Endothelial cell of umbilical vein (primary cell): ENCODE data around the gene MAP1LC3B2. TPM values are rescaled to one million over a fixed set of nuclear protein-coding genes. Genes with fewer than 3 reads are reported as not detected.

Source experiments
- BruUV-seq: library from RNA; stranded (reverse); fragments of 400-500 nt; replicated peaks from 2 replicates; lab custom pipeline; 2021; lab: Mats Ljungman, UMichigan
- CTCF ChIA-PET: fragments of 300-600, 350-600 bp; sonication (Branson Sonifier 250); formaldehyde crosslinking; loops from one replicate; lab custom pipeline; 2021; ENCODE audit warnings: antibody characterized with exemption, inconsistent platforms; lab: Charles Lee
- POLR2A ChIA-PET: fragments of 300-600, 350-600 bp; sonication (Branson Sonifier 250); formaldehyde crosslinking; loops from one replicate; lab custom pipeline; 2021; ENCODE audit warnings: antibody characterized with exemption, inconsistent platforms; lab: Charles Lee
- DNase-seq: peaks from one replicate; pipeline ENCODE4 v3.0.0-alpha.2; 2011; ENCODE audit warnings: low read depth, low spot score
- FAIRE-seq: peaks from 2 replicates; lab custom pipeline; 2011; peaks lifted over from hg19 to GRCh38; lab: Jason Lieb, UNC
- H2AFZ ChIP-seq: 2 replicates; pipeline ENCODE4 v1.6.0; 2012; ENCODE audit warnings: low read depth, low read length, control low read depth, inconsistent platforms
- H3K27ac ChIP-seq: 2 replicates; pipeline ENCODE4 v1.5.1; 2011; ENCODE audit warnings: low read depth, mild to moderate bottlenecking, control low read depth, low read length, moderate library complexity; ENCODE audit not compliant: insufficient read depth
- H3K27me3 ChIP-seq, 2 experiments: 2 replicates each; pipeline versions ENCODE4 v1.6.0 to v1.6.1; 2011; ENCODE audit warnings: low read length in 2 of 2, mixed read lengths in 1 of 2; ENCODE audit not compliant: control insufficient read depth in 2 of 2, insufficient read depth in 2 of 2
- H3K36me3 ChIP-seq, 2 experiments: 2 replicates in 1 of 2; 3 replicates in 1 of 2; pipeline ENCODE4 v1.5.1; 2011; ENCODE audit warnings: low read length in 2 of 2, mild to moderate bottlenecking in 1 of 2, moderate library complexity in 1 of 2; ENCODE audit not compliant: control insufficient read depth in 2 of 2, insufficient read depth in 2 of 2; ENCODE audit errors: extremely low read depth in 1 of 2
- H3K4me1 ChIP-seq: 3 replicates; pipeline ENCODE4 v1.5.1; 2011; ENCODE audit warnings: mild to moderate bottlenecking, low read length; ENCODE audit not compliant: control insufficient read depth, insufficient read depth; ENCODE audit errors: extremely low read depth
- H3K4me2 ChIP-seq: 2 replicates; pipeline ENCODE4 v1.6.1; 2011; ENCODE audit warnings: low read length, control low read depth, mixed read lengths; ENCODE audit not compliant: insufficient read depth
- H3K4me3 ChIP-seq, 3 experiments: fragments of 200-600 bp in 1 of 3; sonication (generic), shearing (Covaris generic) in 1 of 3; replicated peaks in 1 of 3; 2 replicates each; pipeline ENCODE4 v1.5.1; 2011 to 2016; ENCODE audit warnings: control low read depth in 3 of 3, low read length in 3 of 3, mild to moderate bottlenecking in 2 of 3, inconsistent platforms in 1 of 3, low read depth in 1 of 3, moderate library complexity in 1 of 3; ENCODE audit not compliant: insufficient read depth in 1 of 3
- H3K79me2 ChIP-seq: 2 replicates; pipeline ENCODE4 v1.6.0; 2012; ENCODE audit warnings: low read length, inconsistent platforms; ENCODE audit not compliant: control insufficient read depth, insufficient read depth
- H3K9ac ChIP-seq: replicated peaks from 2 replicates; pipeline ENCODE3; 2011; ENCODE audit warnings: low read length, control low read depth; ENCODE audit not compliant: insufficient read depth; ENCODE audit errors: extremely low read depth
- H3K9me1 ChIP-seq: replicated peaks from 3 replicates; pipeline ENCODE4 v1.6.0; 2011; ENCODE audit warnings: mild to moderate bottlenecking, low read length; ENCODE audit not compliant: control insufficient read depth, insufficient read depth; ENCODE audit errors: extremely low read depth
- H3K9me3 ChIP-seq: replicated peaks from 2 replicates; pipeline ENCODE4 v1.5.1; 2012; ENCODE audit warnings: low read length, inconsistent platforms; ENCODE audit not compliant: control insufficient read depth, insufficient read depth
- H4K20me1 ChIP-seq: replicated peaks from 2 replicates; pipeline ENCODE3; 2011; ENCODE audit warnings: mild to moderate bottlenecking, low read length; ENCODE audit not compliant: control insufficient read depth, insufficient read depth; ENCODE audit errors: extremely low read depth
- CTCF ChIP-seq, 2 donors: IDR thresholded peaks; 1 replicate in 1 of 2; 2 replicates in 1 of 2; pipeline ENCODE4 v1.5.1; 2011; ENCODE audit warnings: low read length in 2 of 2, mild to moderate bottlenecking in 2 of 2, moderate library complexity in 2 of 2, control low read depth in 1 of 2, inconsistent platforms in 1 of 2, low read depth in 1 of 2; ENCODE audit not compliant: insufficient read depth in 1 of 2; ENCODE audit errors: extremely low read depth in 1 of 2
- EZH2 ChIP-seq: IDR thresholded peaks from 2 replicates; pipeline ENCODE4 v1.6.1; 2012; ENCODE audit warnings: borderline replicate concordance, low read depth, mild to moderate bottlenecking, moderate library complexity, low read length, inconsistent platforms; ENCODE audit not compliant: severe bottlenecking
- FOS ChIP-seq: IDR thresholded peaks from 2 replicates; pipeline ENCODE4 v1.6.1; 2011; ENCODE audit warnings: mild to moderate bottlenecking, low read length, moderate library complexity, borderline replicate concordance; ENCODE audit not compliant: insufficient read depth
- GATA2 ChIP-seq: IDR thresholded peaks from 2 replicates; pipeline ENCODE4 v1.7.0; 2011; ENCODE audit warnings: low read depth, mild to moderate bottlenecking, moderate library complexity, mixed read lengths, low read length; ENCODE audit not compliant: insufficient read length, insufficient read depth
- JUN ChIP-seq: IDR thresholded peaks from 2 replicates; pipeline ENCODE4 v1.6.1; 2011; ENCODE audit warnings: borderline replicate concordance, low read depth; ENCODE audit not compliant: insufficient read length, insufficient read depth
- MAX ChIP-seq: IDR thresholded peaks from 2 replicates; pipeline ENCODE4 v1.6.1; 2011; ENCODE audit not compliant: insufficient read depth, insufficient read length
- MYC ChIP-seq: IDR thresholded peaks from one replicate; pipeline ENCODE4 v1.6.1; 2011; ENCODE audit warnings: mild to moderate bottlenecking, low read depth, low read length
- POLR2A ChIP-seq: IDR thresholded peaks from 2 replicates; pipeline ENCODE4 v1.6.1; 2012; ENCODE audit warnings: low read depth, mild to moderate bottlenecking, control low read depth, low read length
- POLR2AphosphoS5 ChIP-seq: IDR thresholded peaks from 2 replicates; pipeline ENCODE4 v1.6.1; 2012; ENCODE audit warnings: low read depth, mild to moderate bottlenecking, control low read depth, low read length, moderate library complexity; ENCODE audit not compliant: insufficient read depth
- dilution Hi-C: fragments of 300-500 bp; cut with MboI; formaldehyde crosslinking; loops from one replicate; pipeline ENCODE4 v1.15.0; 2019; ENCODE audit warnings: low sequenced_read_pairs; ENCODE audit not compliant: extremely low pct_ligation_motif_present
- intact Hi-C: fragments of 100-400 bp; cut with micrococcal nuclease; formaldehyde crosslinking; loops from one replicate; pipeline ENCODE4 v1.10.0; 2022
- polyA plus RNA-seq, 4 experiments: library from polyadenylated mRNA; depleted of rRNA in 3 of 4; stranded (reverse) in 3 of 4; unstranded in 1 of 4; fragments of >200 nt; gene quantifications; 2 replicates each; pipeline versions ENCODE4 v1.2.1 to v1.2.3, GENCODE V29; 2011 to 2012; ENCODE audit warnings: missing spikeins in 1 of 4
- total RNA-seq: library from RNA; stranded (reverse); gene quantifications from 2 replicates; pipeline ENCODE4 v1.2.3, GENCODE V29; 2021

The MAP1LC3B2 gene
- total and polyA plus RNA-seq, 2 donors (not counting 3 experiments of a cell fraction or from before 2014, with no cell fraction given) = 0.32 to 4.1 TPM

DNA sequence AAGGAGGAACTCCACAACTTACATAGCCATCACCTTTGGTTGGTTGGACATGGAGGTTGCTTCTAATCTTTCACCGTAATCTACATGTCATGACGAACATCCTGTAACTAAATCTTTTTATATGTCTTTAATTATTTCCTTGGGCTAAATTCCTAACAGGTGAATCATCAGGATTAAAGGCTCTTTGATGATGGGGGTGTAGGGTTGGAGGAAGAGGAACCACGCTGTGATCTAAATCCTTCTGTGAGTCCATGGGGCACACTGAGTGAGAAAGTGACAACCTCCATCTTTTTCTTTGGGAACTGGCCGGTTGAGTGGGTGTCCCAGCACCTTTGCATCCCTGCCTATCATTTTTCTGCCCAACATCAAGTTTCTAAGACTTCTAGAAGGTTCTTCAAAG lies 31.1 kb upstream of the MAP1LC3B2 start:
- Histone ChIP-seq H3K9me1 (no peaks in the 10 kb centered on the region), H3K27me3 (no peaks in the 10 kb centered on the region), H3K4me2 (peak overlapping the region; percentile 24), H3K27ac (peak overlapping the region; percentile 31), H3K79me2 (no peaks in the 10 kb centered on the region), H2AFZ (no peak overlapping the region), H3K4me3 (no peak overlapping the region), H4K20me1 (no peaks in the 10 kb centered on the region), H3K9ac (no peak overlapping the region), H3K36me3 (no peaks in the 10 kb centered on the region), H3K9me3 (no peaks in the 10 kb centered on the region), H3K4me1 (peaks cover 24% of the 10 kb centered on the region)
- DNase-seq (peak; percentile 47), FAIRE-seq (peak; percentile 67)
- CTCF ChIA-PET = no interaction called here
- dilution Hi-C loops = no loop called here
- POLR2A ChIA-PET = no interaction called here
- intact Hi-C loops = loop anchor here (1.0 to 5.0 kb wide), 2 partner anchors 72 to 386 kb away; no protein-coding TSS in a partner anchor
- BruUV-seq = no TSS peak
- TF ChIP-seq POLR2AphosphoS5 = peak; percentile 29
- peak; percentile 69 for TF ChIP-seq FOS
- peak; percentile 91 for TF ChIP-seq GATA2
- TF ChIP-seq EZH2 = no peak
- no peak for TF ChIP-seq POLR2A
- TF ChIP-seq MYC = no peak
- TF ChIP-seq CTCF (IDR thresholded peaks at IDR 0.05; ENCODE audit: extremely low read depth in 1 of 2, insufficient read depth in 1 of 2, low read depth in 1 of 2, low read length in 2 of 2) = no peak
- TF ChIP-seq MAX = no peak
- TF ChIP-seq JUN = peak; percentile 68
